ENCODE data around the gene TMEM231. TPM values are rescaled to one million over a fixed set of nuclear protein-coding genes. Genes with fewer than 3 reads are reported as not detected.
"Not testable (repeated sequence)": the region's sequence is repeated elsewhere in the genome, so short reads cannot be mapped to it uniquely, and the experiment has no call there.

Gene TMEM231
- total RNA-seq, 4 donors from 2014 or later, result 1.5 to 12.5 (median 5.3) TPM

- WGBS, 2 donors (ENCODE audit: low coverage in 1 of 2), result 84 to 100% methylated on average over 2 to 5 of the region's 5 CpGs
- intact Hi-C loops (cut with DNase I; ENCODE audit: low total_unique reads), result no loop called here
Observed at GRCh38 chr16:75501359-75501758, 54.7 kb downstream of the TMEM231 start.

DNA sequence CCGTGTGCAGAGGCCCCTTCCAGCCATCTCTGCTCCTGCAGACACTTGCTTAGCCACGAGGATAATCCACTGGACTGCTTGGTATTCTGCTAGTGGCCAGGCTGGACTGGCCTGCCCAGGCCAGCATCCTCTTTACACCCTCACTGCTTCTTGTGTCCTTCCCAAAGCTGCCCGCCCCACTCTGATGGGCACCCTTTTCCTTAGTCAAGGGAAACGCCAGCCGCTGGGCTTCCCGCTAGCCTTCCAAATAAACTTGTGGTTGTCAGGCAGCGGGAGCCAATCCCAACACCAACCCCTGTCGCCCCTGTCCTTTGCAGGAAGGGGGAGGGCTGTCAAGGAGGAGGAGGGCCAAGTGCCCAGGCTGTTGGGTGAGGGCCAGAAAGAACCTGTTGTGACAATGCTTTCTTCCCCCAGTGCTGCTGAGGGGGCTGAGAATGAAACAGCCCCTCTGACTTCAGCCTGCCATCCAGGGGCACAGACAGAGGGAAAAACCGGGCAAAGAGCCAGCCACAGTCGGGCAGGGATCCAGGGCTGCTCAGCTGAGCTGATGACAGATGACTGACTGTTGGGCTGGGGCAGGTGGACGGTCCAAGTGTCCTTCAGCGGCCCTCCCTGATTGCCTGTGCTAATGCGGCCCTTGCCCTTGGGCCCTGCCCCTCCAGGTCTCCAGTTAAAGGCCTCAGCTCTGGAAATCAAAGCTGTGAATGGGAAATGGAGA is 57.3 kb downstream of the TMEM231 start:
- intact Hi-C loops (cut with DNase I; ENCODE audit: low total_unique reads); H3K4me3 ChIP-seq; H3K27ac ChIP-seq; H3K9me3 ChIP-seq; H3K36me3 ChIP-seq: not testable (repeated sequence)
- Histone ChIP-seq H3K27me3 (peaks cover 17% of the 10 kb centered on the region), H3K4me1 (peaks cover 4 to 16% (median 12%) of the 10 kb centered on the region in 4 donors)
- DNase-seq, result peak; percentile 64
- in situ Hi-C loops (cut with MboI; ENCODE audit: low pct_ligation_motif_present in 1 of 4, low pct_unique_long_range_greater_than_20kb in 1 of 4, low sequenced_read_pairs in 3 of 4), result loop anchor here in 3 of 4 donors (25.0 kb wide), 1 partner anchor 264 kb away; no protein-coding TSS in a partner anchor
- WGBS, 2 donors (ENCODE audit: low coverage in 1 of 2), result 19% methylated on average over 8 of the region's 13 CpGs; no CpG with 5 or more reads in 1 of the 2 donors

More at GRCh38 chr16:75501359-75501758, 54.7 kb downstream of the TMEM231 start:
- no peaks in the 10 kb centered on the region for H3K36me3 ChIP-seq
- TF ChIP-seq, protein P1, sequence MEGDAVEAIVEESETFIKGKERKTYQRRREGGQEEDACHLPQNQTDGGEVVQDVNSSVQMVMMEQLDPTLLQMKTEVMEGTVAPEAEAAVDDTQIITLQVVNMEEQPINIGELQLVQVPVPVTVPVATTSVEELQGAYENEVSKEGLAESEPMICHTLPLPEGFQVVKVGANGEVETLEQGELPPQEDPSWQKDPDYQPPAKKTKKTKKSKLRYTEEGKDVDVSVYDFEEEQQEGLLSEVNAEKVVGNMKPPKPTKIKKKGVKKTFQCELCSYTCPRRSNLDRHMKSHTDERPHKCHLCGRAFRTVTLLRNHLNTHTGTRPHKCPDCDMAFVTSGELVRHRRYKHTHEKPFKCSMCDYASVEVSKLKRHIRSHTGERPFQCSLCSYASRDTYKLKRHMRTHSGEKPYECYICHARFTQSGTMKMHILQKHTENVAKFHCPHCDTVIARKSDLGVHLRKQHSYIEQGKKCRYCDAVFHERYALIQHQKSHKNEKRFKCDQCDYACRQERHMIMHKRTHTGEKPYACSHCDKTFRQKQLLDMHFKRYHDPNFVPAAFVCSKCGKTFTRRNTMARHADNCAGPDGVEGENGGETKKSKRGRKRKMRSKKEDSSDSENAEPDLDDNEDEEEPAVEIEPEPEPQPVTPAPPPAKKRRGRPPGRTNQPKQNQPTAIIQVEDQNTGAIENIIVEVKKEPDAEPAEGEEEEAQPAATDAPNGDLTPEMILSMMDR (IDR thresholded peaks at IDR 0.05), result no peak
- no peak for TF ChIP-seq EP300 (IDR thresholded peaks at IDR 0.05; ENCODE audit: low read depth)
- no peak for TF ChIP-seq POLR2AphosphoS5 (IDR thresholded peaks at IDR 0.05)
- TF ChIP-seq POLR2A (IDR thresholded peaks at IDR 0.05), result no peak
- peaks cover 0 to 2% (median 0%) of the 10 kb centered on the region in 4 donors for H3K4me1 ChIP-seq
- H3K4me3 ChIP-seq, result no peak overlapping the region
- H3K27me3 ChIP-seq, result no peaks in the 10 kb centered on the region
- H3K9me3 ChIP-seq, result no peaks in the 10 kb centered on the region
- in situ Hi-C loops (cut with MboI; ENCODE audit: low pct_ligation_motif_present in 1 of 4, low pct_unique_long_range_greater_than_20kb in 1 of 4, low sequenced_read_pairs in 3 of 4), result no loop called here
- H3K27ac ChIP-seq, result no peak overlapping the region
- no peak for DNase-seq

DNA sequence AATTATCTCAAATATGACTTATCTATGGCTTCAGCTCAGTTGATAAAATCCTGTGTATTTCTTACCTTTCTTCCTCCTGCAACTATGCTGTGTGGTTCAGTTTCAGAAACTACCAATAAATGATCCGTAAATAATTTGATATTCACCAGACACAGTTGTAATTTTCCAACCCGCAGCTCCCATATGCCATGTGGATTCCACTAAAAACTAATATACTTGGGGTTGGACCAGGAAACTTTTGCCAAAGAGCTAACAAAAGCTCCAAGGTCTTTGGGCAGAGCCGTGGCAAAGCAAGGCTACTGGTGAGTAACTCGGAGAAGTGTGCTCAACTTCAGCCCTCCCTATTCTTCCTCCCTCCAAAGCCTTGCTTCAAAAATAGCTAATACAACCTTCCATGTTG is 58.5 kb downstream of the TMEM231 start:
- in situ Hi-C loops (cut with MboI; ENCODE audit: low pct_ligation_motif_present in 1 of 4, low pct_unique_long_range_greater_than_20kb in 1 of 4, low sequenced_read_pairs in 3 of 4) (loop anchor here in 3 of 4 donors (25.0 kb wide), 1 partner anchor 265 kb away; no protein-coding TSS in a partner anchor), intact Hi-C loops (cut with DNase I; ENCODE audit: low total_unique reads) (no loop called here)
- Histone ChIP-seq H3K27ac (no peak overlapping the region), H3K36me3 (no peaks in the 10 kb centered on the region), H3K4me3 (no peak overlapping the region), H3K9me3 (no peaks in the 10 kb centered on the region), H3K4me1 (peaks cover 4 to 16% (median 12%) of the 10 kb centered on the region in 4 donors), H3K27me3 (peaks cover 25% of the 10 kb centered on the region)
- WGBS, 2 donors (ENCODE audit: low coverage in 1 of 2), result 50 to 61% methylated on average over 4 of the region's 4 CpGs
- no peak for DNase-seq
- TF ChIP-seq POLR2AphosphoS5 (IDR thresholded peaks at IDR 0.05), result no peak
- no peak for TF ChIP-seq EP300 (IDR thresholded peaks at IDR 0.05; ENCODE audit: low read depth)
- no peak for TF ChIP-seq POLR2A (IDR thresholded peaks at IDR 0.05)
- TF ChIP-seq, protein P1 (IDR thresholded peaks at IDR 0.05), result no peak

- intact Hi-C loops (cut with DNase I; ENCODE audit: low total_unique reads), result no loop called here
- TF ChIP-seq EP300 (IDR thresholded peaks at IDR 0.05; ENCODE audit: low read depth) (no peak), POLR2A (IDR thresholded peaks at IDR 0.05) (no peak), POLR2AphosphoS5 (IDR thresholded peaks at IDR 0.05) (no peak)
- TF ChIP-seq, protein P1 (IDR thresholded peaks at IDR 0.05), result no peak
- Histone ChIP-seq H3K27ac (no peak within 1 kb of the TSS), H3K4me3 (peak within 1 kb of the TSS; percentile 2 to 44 (median 30)), H3K27me3 (peaks cover 25% of the 10 kb centered on the region), H3K36me3 (no peaks in the 10 kb centered on the region), H3K4me1 (peaks cover 4 to 14% (median 12%) of the 10 kb centered on the region in 4 donors), H3K9me3 (no peaks in the 10 kb centered on the region)
- peak; percentile 31 for DNase-seq
- in situ Hi-C loops (cut with MboI; ENCODE audit: low pct_ligation_motif_present in 1 of 4, low pct_unique_long_range_greater_than_20kb in 1 of 4, low sequenced_read_pairs in 3 of 4), result loop anchor here in 3 of 4 donors (25.0 kb wide), 1 partner anchor 267 kb away; no protein-coding TSS in a partner anchor
- WGBS, 2 donors (ENCODE audit: low coverage in 1 of 2), result 5% methylated on average over 43 of the region's 43 CpGs; no CpG with 5 or more reads in 1 of the 2 donors
Observed at GRCh38 chr16:75495076-75495674, 60.9 kb downstream of the TMEM231 start, which contains the start of gene CHST6. TSS of gene CHST6 (minus strand) at chr16:75495441. CDS start at chr16:75479828, 15,613 bp downstream.

All from transverse colon (tissue), 4 donors.